HEK293 (cell line): ENCODE results near the gene DDT.

Experiments used
- CTCF ChIA-PET: fragments of 350-600 bp; formaldehyde crosslinking; extraction: SDS; loops from one replicate; lab custom pipeline; 2021; ENCODE audit warnings: antibody characterized with exemption; lab: Yijun Ruan, JAX
- POLR2A ChIA-PET: fragments of 300-600 bp; formaldehyde crosslinking; extraction: SDS; loops from one replicate; lab custom pipeline; 2020; ENCODE audit warnings: antibody characterized with exemption, inconsistent platforms; lab: Yijun Ruan, JAX
- H3K27ac ChIP-seq: fragments of 200-500 bp; sonication (Bioruptor generic); 2 replicates; pipeline ENCODE4 v1.5.1; 2014; ENCODE audit warnings: low read depth, low read length, control low read depth, inconsistent platforms; ENCODE audit errors: extremely low read depth
- H3K36me3 ChIP-seq, 2 experiments: fragments of 200-500 bp in 1 of 2; sonication (Bioruptor generic) in 1 of 2; 1 replicate in 1 of 2; 2 replicates in 1 of 2; pipeline ENCODE4 v1.5.1; 2014 to 2017; ENCODE audit warnings: inconsistent platforms in 2 of 2, low read length in 2 of 2; ENCODE audit not compliant: control insufficient read depth in 2 of 2, insufficient read depth in 1 of 2
- H3K4me1 ChIP-seq: fragments of 200-500 bp; sonication (Bioruptor generic); 2 replicates; pipeline ENCODE4 v1.5.1; 2014; ENCODE audit warnings: mild to moderate bottlenecking, low read length, inconsistent platforms; ENCODE audit not compliant: control insufficient read depth, insufficient read depth
- H3K4me3 ChIP-seq: 2 replicates; pipeline ENCODE4 v1.5.1; 2011; ENCODE audit warnings: low read depth, mild to moderate bottlenecking, control low read depth, low read length, moderate library complexity
- H3K9me3 ChIP-seq: fragments of 200-500 bp; sonication (Bioruptor generic); 2 replicates; pipeline ENCODE4 v1.5.1; 2014; ENCODE audit warnings: low read depth, low read length, inconsistent platforms; ENCODE audit not compliant: control insufficient read depth, insufficient read depth
- BCL11A ChIP-seq: fragments of 450-650 bp; formaldehyde crosslinking; IDR thresholded peaks from 2 replicates; pipeline ENCODE4 v1.5.1; 2016; ENCODE audit warnings: low read depth, missing biosample characterization, missing genetic modification characterization
- ZBTB44 ChIP-seq: fragments of 450-650 bp; IDR thresholded peaks from 2 replicates; pipeline ENCODE4 v1.5.1; 2018; ENCODE audit warnings: missing biosample characterization, mild to moderate bottlenecking, missing genetic modification characterization
- ZBTB8A ChIP-seq: fragments of 450-650 bp; formaldehyde crosslinking; IDR thresholded peaks from 2 replicates; pipeline ENCODE4 v1.5.1; 2016; ENCODE audit warnings: missing biosample characterization, missing genetic modification characterization
- ZFP69B ChIP-seq: fragments of 450-650 bp; formaldehyde crosslinking; IDR thresholded peaks from 2 replicates; pipeline ENCODE4 v1.5.1; 2016; ENCODE audit warnings: missing biosample characterization, missing genetic modification characterization
- ZIC2 ChIP-seq: fragments of 450-650 bp; formaldehyde crosslinking; IDR thresholded peaks from 2 replicates; pipeline ENCODE4 v1.5.1; 2016; ENCODE audit warnings: missing biosample characterization, missing genetic modification characterization
- ZNF112 ChIP-seq: fragments of 450-650 bp; formaldehyde crosslinking; IDR thresholded peaks from 2 replicates; pipeline ENCODE4 v1.5.0; 2017; ENCODE audit warnings: missing biosample characterization, missing genetic modification characterization
- ZNF37A ChIP-seq: fragments of 450-650 bp; IDR thresholded peaks from 2 replicates; pipeline ENCODE4 v1.5.1; 2018; ENCODE audit warnings: missing biosample characterization, missing genetic modification characterization
- ZNF510 ChIP-seq: fragments of 450-650 bp; formaldehyde crosslinking; IDR thresholded peaks from 2 replicates; pipeline ENCODE4 v1.5.1; 2018; ENCODE audit warnings: mild to moderate bottlenecking, missing genetic modification characterization, missing biosample characterization; ENCODE audit not compliant: insufficient replicate concordance
- ZNF529 ChIP-seq: fragments of 450-650 bp; formaldehyde crosslinking; IDR thresholded peaks from 2 replicates; pipeline ENCODE4 v1.5.1; 2017; ENCODE audit warnings: missing genetic modification characterization, missing biosample characterization; ENCODE audit not compliant: insufficient replicate concordance
- ZNF548 ChIP-seq: fragments of 450-650 bp; formaldehyde crosslinking; IDR thresholded peaks from 2 replicates; pipeline ENCODE4 v1.5.1; 2016; ENCODE audit warnings: missing biosample characterization, missing genetic modification characterization
- ZNF629 ChIP-seq: fragments of 450-650 bp; formaldehyde crosslinking; IDR thresholded peaks from 2 replicates; pipeline ENCODE4 v1.5.1; 2017; ENCODE audit warnings: missing biosample characterization, missing genetic modification characterization
- ZNF701 ChIP-seq: fragments of 450-650 bp; formaldehyde crosslinking; IDR thresholded peaks from 2 replicates; pipeline ENCODE4 v1.5.1; 2016; ENCODE audit warnings: missing biosample characterization, missing genetic modification characterization
- ZNF76 ChIP-seq: fragments of 450-650 bp; formaldehyde crosslinking; IDR thresholded peaks from 2 replicates; pipeline ENCODE4; 2016; ENCODE audit warnings: low read depth, missing biosample characterization, missing genetic modification characterization, borderline replicate concordance
- ZNF777 ChIP-seq: fragments of 450-650 bp; formaldehyde crosslinking; IDR thresholded peaks from 2 replicates; pipeline ENCODE4 v1.5.1; 2017; ENCODE audit warnings: missing biosample characterization, missing genetic modification characterization, borderline replicate concordance
- ZNF791 ChIP-seq: fragments of 450-650 bp; formaldehyde crosslinking; IDR thresholded peaks from 2 replicates; pipeline ENCODE4 v1.5.1; 2016; ENCODE audit warnings: missing biosample characterization, missing genetic modification characterization
- TF ChIP-seq, protein P1 (sequence below): fragments of 450-650 bp; formaldehyde crosslinking; IDR thresholded peaks from 2 replicates; pipeline ENCODE4 v1.5.1; 2016; ENCODE audit warnings: missing biosample characterization, missing genetic modification characterization
- TF ChIP-seq, protein P2 (sequence below): fragments of 450-650 bp; IDR thresholded peaks from 2 replicates; pipeline ENCODE4 v1.5.1; 2018; ENCODE audit warnings: missing biosample characterization, missing genetic modification characterization
- TF ChIP-seq, protein P3 (sequence below): fragments of 450-650 bp; formaldehyde crosslinking; IDR thresholded peaks from 2 replicates; pipeline ENCODE4 v1.5.1; 2016; ENCODE audit warnings: missing biosample characterization, missing genetic modification characterization

The DDT gene

GRCh38 chr22:24008022-24008283, 33.7 kb upstream of the DDT start:
- ChIA-PET CTCF (interaction anchor here (0.7 to 1.4 kb wide), 2 partner anchors 149 to 1669 kb away, joined by 4 read pairs; no protein-coding TSS in a partner anchor), POLR2A (no interaction called here)
- Histone ChIP-seq H3K36me3 (no peaks in the 10 kb centered on the region), H3K4me3 (no peak overlapping the region), H3K27ac (no peak overlapping the region), H3K9me3 (no peaks in the 10 kb centered on the region), H3K4me1 (no peaks in the 10 kb centered on the region)
- TF ChIP-seq ZNF37A (tag by site-specific recombination) (no peak), ZNF112 (tag by site-specific recombination) (no peak), ZIC2 (tag by site-specific recombination) (no peak), ZNF629 (tag by site-specific recombination) (no peak), ZBTB8A (tag by site-specific recombination) (no peak), ZFP69B (tag by site-specific recombination) (no peak), ZNF529 (tag by site-specific recombination) (no peak), ZNF548 (tag by site-specific recombination) (no peak), BCL11A (tag by site-specific recombination) (no peak), ZNF791 (tag by site-specific recombination) (no peak), ZBTB44 (no peak), ZNF76 (tag by site-specific recombination) (no peak), ZNF701 (tag by site-specific recombination) (no peak)
- TF ChIP-seq, protein P1, sequence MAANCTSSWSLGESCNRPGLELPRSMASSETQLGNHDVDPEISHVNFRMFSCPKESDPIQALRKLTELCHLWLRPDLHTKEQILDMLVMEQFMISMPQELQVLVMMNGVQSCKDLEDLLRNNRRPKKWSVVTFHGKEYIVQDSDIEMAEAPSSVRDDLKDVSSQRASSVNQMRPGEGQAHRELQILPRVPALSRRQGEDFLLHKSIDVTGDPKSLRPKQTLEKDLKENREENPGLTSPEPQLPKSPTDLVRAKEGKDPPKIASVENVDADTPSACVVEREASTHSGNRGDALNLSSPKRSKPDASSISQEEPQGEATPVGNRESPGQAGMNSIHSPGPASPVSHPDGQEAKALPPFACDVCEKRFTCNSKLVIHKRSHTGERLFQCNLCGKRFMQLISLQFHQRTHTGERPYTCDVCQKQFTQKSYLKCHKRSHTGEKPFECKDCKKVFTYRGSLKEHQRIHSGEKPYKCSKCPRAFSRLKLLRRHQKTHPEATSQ (tag by site-specific recombination): no peak
- TF ChIP-seq, protein P2, sequence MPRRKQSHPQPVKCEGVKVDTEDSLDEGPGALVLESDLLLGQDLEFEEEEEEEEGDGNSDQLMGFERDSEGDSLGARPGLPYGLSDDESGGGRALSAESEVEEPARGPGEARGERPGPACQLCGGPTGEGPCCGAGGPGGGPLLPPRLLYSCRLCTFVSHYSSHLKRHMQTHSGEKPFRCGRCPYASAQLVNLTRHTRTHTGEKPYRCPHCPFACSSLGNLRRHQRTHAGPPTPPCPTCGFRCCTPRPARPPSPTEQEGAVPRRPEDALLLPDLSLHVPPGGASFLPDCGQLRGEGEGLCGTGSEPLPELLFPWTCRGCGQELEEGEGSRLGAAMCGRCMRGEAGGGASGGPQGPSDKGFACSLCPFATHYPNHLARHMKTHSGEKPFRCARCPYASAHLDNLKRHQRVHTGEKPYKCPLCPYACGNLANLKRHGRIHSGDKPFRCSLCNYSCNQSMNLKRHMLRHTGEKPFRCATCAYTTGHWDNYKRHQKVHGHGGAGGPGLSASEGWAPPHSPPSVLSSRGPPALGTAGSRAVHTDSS (tag by site-specific recombination): no peak

- Histone ChIP-seq H3K9me3 (no peaks in the 10 kb centered on the region), H3K36me3 (no peaks in the 10 kb centered on the region), H3K4me1 (no peaks in the 10 kb centered on the region)
- ChIA-PET CTCF (interaction anchor here (0.7 to 1.4 kb wide), 2 partner anchors 23 to 149 kb away, joined by 3 to 4 read pairs; no protein-coding TSS in a partner anchor), POLR2A (no interaction called here)
- TF ChIP-seq ZNF510 (tag by site-specific recombination) (no peak), ZNF777 (tag by site-specific recombination) (no peak)
- TF ChIP-seq, protein P3, sequence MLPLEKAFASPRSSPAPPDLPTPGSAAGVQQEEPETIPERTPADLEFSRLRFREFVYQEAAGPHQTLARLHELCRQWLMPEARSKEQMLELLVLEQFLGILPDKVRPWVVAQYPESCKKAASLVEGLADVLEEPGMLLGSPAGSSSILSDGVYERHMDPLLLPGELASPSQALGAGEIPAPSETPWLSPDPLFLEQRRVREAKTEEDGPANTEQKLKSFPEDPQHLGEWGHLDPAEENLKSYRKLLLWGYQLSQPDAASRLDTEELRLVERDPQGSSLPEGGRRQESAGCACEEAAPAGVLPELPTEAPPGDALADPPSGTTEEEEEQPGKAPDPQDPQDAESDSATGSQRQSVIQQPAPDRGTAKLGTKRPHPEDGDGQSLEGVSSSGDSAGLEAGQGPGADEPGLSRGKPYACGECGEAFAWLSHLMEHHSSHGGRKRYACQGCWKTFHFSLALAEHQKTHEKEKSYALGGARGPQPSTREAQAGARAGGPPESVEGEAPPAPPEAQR (tag by site-specific recombination): no peak
- TF ChIP-seq, all 188 proteins: peak for 0
- Histone ChIP-seq H3K27ac (no peak overlapping the region), H3K4me3 (no peak overlapping the region)
Observed at GRCh38 chr22:24007253-24008021, 33.2 kb upstream of the DDT start.
